GM12875 (cell line): ENCODE measurements around the gene TENT4B.

Experiments used
- H3K4me3 ChIP-seq: one replicate; pipeline ENCODE4 v1.5.1; 2011; ENCODE audit warnings: low read depth, low read length, control low read depth
- CTCF ChIP-seq: IDR thresholded peaks from 2 replicates; pipeline ENCODE4 v1.5.1; 2011; ENCODE audit warnings: low read depth, mild to moderate bottlenecking, control low read depth, inconsistent platforms, low read length, moderate library complexity, borderline replicate concordance; ENCODE audit not compliant: insufficient read depth

The TENT4B gene

GRCh38 chr16:50154420-50154950, 1.4 kb downstream of the TENT4B start:
- peak overlapping the region; percentile 74 for H3K4me3 ChIP-seq
- no peak for TF ChIP-seq CTCF

- peak overlapping the region; percentile 74 for H3K4me3 ChIP-seq
- TF ChIP-seq CTCF: no peak
Measured at GRCh38 chr16:50155925-50156324, 2.8 kb downstream of the TENT4B start.

- no peak for TF ChIP-seq CTCF
- no peak overlapping the region for H3K4me3 ChIP-seq
Measured at GRCh38 chr16:50156590-50156989, 3.5 kb downstream of the TENT4B start.

GRCh38 chr16:50160495-50161164, 7.5 kb downstream of the TENT4B start:
- H3K4me3 ChIP-seq: no peak overlapping the region
- TF ChIP-seq CTCF: no peak

GRCh38 chr16:50161950-50162349, 8.8 kb downstream of the TENT4B start:
- no peak for TF ChIP-seq CTCF
- H3K4me3 ChIP-seq: no peak overlapping the region

- no peak for TF ChIP-seq CTCF
- no peak overlapping the region for H3K4me3 ChIP-seq
Measured at GRCh38 chr16:50165473-50165872, 12.4 kb downstream of the TENT4B start.

GRCh38 chr16:50166511-50167500, 13.7 kb downstream of the TENT4B start:
- TF ChIP-seq CTCF: no peak
- H3K4me3 ChIP-seq: no peak overlapping the region
